ENCODE results near the gene PGAP1. TPM values are rescaled to one million over a fixed set of nuclear protein-coding genes. Genes with fewer than 3 reads are reported as not detected.
A peak's percentile ranks its signal among the peaks of the same experiment; 100 is the strongest.

PGAP1 gene
- total and polyA plus RNA-seq, 2 of the 8 experiments (the other 6 are each of a cell fraction or from before 2014, with no cell fraction given), result 8.3 to 24.1 TPM

- no peak overlapping the region for H4K5ac ChIP-seq (ENCODE audit: insufficient read length, low read depth, low read length)
- no peak overlapping the region for H2BK12ac ChIP-seq (ENCODE audit: low read depth, low read length)
- ChIA-PET POLR2A (ENCODE audit: partially characterized antibody) (no interaction called here), CTCF (ENCODE audit: partially characterized antibody) (interaction anchor here (0.9 kb wide), 1 partner anchor 26 kb away, joined by 5 read pairs; no protein-coding TSS in a partner anchor)
- H3K4me3 ChIP-seq (ENCODE audit: extremely low read depth in 1 of 4, insufficient read depth in 2 of 4, low read depth in 3 of 4, low read length in 4 of 4), result no peak overlapping the region
- no peaks in the 10 kb centered on the region for H3K79me2 ChIP-seq (ENCODE audit: control insufficient read depth in 1 of 2, insufficient read depth in 2 of 2, low read length in 2 of 2)
- no peaks in the 10 kb centered on the region; a peak in 1 of 7 replicates for H3K27me3 ChIP-seq (replicated peaks in 1 of 4; ENCODE audit: control insufficient read depth in 3 of 4, extremely low read depth in 1 of 4, insufficient read depth in 3 of 4, low read length in 3 of 4)
- H3K9me3 ChIP-seq (ENCODE audit: insufficient read depth in 2 of 2, low read depth in 1 of 2, low read length in 1 of 2), result peaks cover 0 to 7% of the 10 kb centered on the region in 2 experiments; a peak in 2 of 4 replicates
- no peak overlapping the region for H4K91ac ChIP-seq (replicated peaks; ENCODE audit: insufficient read length, low read length)
- H2BK20ac ChIP-seq (ENCODE audit: low read length), result no peak overlapping the region
- H3K23me2 ChIP-seq (ENCODE audit: low read depth, low read length), result no peaks in the 10 kb centered on the region
- H3K23ac ChIP-seq (ENCODE audit: insufficient read length), result no peak overlapping the region
- H3K4me2 ChIP-seq (ENCODE audit: insufficient read depth in 1 of 2, low read depth in 2 of 2, low read length in 2 of 2), result no peak overlapping the region
- TF ChIP-seq TCF12 (IDR thresholded peaks at IDR 0.05; ENCODE audit: low read depth, low read length) (no peak), TEAD4 (IDR thresholded peaks at IDR 0.05; ENCODE audit: low read depth, low read length) (no peak), POLR2AphosphoS5 (IDR thresholded peaks at IDR 0.05; ENCODE audit: low read depth, low read length) (no peak), SP4 (IDR thresholded peaks at IDR 0.05; ENCODE audit: low read length) (no peak), JUN (IDR thresholded peaks at IDR 0.05; ENCODE audit: low read depth, low read length) (no peak), GABPA (IDR thresholded peaks at IDR 0.05; ENCODE audit: borderline replicate concordance, insufficient read depth, low read length) (no peak), BRCA1 (IDR thresholded peaks at IDR 0.05; ENCODE audit: low read depth, low read length) (no peak), USF2 (IDR thresholded peaks at IDR 0.05; ENCODE audit: low read length) (no peak), BCL11A (IDR thresholded peaks at IDR 0.05; ENCODE audit: low read depth in 2 of 2, low read length in 2 of 2) (no peak), MAX (IDR thresholded peaks at IDR 0.05) (no peak)
- TF ChIP-seq, protein P1, sequence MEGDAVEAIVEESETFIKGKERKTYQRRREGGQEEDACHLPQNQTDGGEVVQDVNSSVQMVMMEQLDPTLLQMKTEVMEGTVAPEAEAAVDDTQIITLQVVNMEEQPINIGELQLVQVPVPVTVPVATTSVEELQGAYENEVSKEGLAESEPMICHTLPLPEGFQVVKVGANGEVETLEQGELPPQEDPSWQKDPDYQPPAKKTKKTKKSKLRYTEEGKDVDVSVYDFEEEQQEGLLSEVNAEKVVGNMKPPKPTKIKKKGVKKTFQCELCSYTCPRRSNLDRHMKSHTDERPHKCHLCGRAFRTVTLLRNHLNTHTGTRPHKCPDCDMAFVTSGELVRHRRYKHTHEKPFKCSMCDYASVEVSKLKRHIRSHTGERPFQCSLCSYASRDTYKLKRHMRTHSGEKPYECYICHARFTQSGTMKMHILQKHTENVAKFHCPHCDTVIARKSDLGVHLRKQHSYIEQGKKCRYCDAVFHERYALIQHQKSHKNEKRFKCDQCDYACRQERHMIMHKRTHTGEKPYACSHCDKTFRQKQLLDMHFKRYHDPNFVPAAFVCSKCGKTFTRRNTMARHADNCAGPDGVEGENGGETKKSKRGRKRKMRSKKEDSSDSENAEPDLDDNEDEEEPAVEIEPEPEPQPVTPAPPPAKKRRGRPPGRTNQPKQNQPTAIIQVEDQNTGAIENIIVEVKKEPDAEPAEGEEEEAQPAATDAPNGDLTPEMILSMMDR (IDR thresholded peaks at IDR 0.05; ENCODE audit: control extremely low read depth in 1 of 3, insufficient read depth in 1 of 3, low read depth in 1 of 3, low read length in 3 of 3), result no peak
- H2BK5ac ChIP-seq (ENCODE audit: low read depth, low read length), result no peak overlapping the region
- 0 out of 2 replicates have a peak overlapping the region, but pooled peaks have one; percentile 15 for H2AFZ ChIP-seq (ENCODE audit: low read length)
- 89% methylated on average over 2 of the region's 2 CpGs; no CpG with 5 or more reads in 1 of the 2 experiments for WGBS, 2 experiments (ENCODE audit: extremely low coverage in 1 of 2, insufficient coverage in 1 of 2, insufficient read length in 1 of 2, insufficient replicate concordance in 2 of 2, low coverage in 1 of 2, low lambda C conversion rate in 2 of 2, missing lambda C conversion rate in 1 of 2)
- no peak overlapping the region for H3K14ac ChIP-seq (ENCODE audit: insufficient read length)
- no peak overlapping the region for H4K8ac ChIP-seq (ENCODE audit: extremely low read depth, insufficient read depth, low read length)
- no peak overlapping the region for H3K9ac ChIP-seq (replicated peaks in 1 of 4; ENCODE audit: extremely low read depth in 1 of 4, low read depth in 3 of 4, low read length in 3 of 4)
- H3K18ac ChIP-seq (ENCODE audit: extremely low read depth, low read length), result no peak overlapping the region
- H3K4me1 ChIP-seq (replicated peaks in 1 of 4; ENCODE audit: control insufficient read depth in 3 of 4, insufficient read depth in 4 of 4, low read length in 3 of 4), result peaks cover 0 to 9% (median 4%) of the 10 kb centered on the region in 4 experiments; a peak in 3 of 7 replicates
- H3K56ac ChIP-seq (replicated peaks; ENCODE audit: insufficient read length, low read depth, low read length), result no peak overlapping the region
- no peaks in the 10 kb centered on the region for H4K20me1 ChIP-seq (replicated peaks in 1 of 2; ENCODE audit: control insufficient read depth in 1 of 2, insufficient read depth in 2 of 2, low read length in 2 of 2)
- H2BK15ac ChIP-seq (ENCODE audit: low read length), result no peak overlapping the region
- no peak overlapping the region for H3K4ac ChIP-seq (replicated peaks; ENCODE audit: insufficient read length, low read depth, low read length)
- no peaks in the 10 kb centered on the region for H3K79me1 ChIP-seq (ENCODE audit: low read depth, low read length)
- FAIRE-seq (no peak), DNase-seq (ENCODE audit: low read depth in 1 of 2, low spot score in 2 of 2) (no peak)
- H3K27ac ChIP-seq (ENCODE audit: low read depth, low read length), result no peak overlapping the region
- H3K36me3 ChIP-seq (ENCODE audit: control insufficient read depth in 2 of 4, insufficient read depth in 4 of 4, low read length in 3 of 4), result no peaks in the 10 kb centered on the region; a peak in 1 of 8 replicates
- H2AK5ac ChIP-seq (ENCODE audit: low read depth, low read length), result no peak overlapping the region
- no peak overlapping the region for H2BK120ac ChIP-seq (replicated peaks; ENCODE audit: low read depth, low read length)
Measured at GRCh38 chr2:196963043-196963442, 36.5 kb upstream of the PGAP1 start.

All from H1 (cell line).